ENCODE data around the gene PCSK4. TPM values are rescaled to one million over a fixed set of nuclear protein-coding genes. Genes with fewer than 3 reads are reported as not detected.

Gene PCSK4
- total RNA-seq, 6 experiments from 2014 or later, result 0.34 to 1.2 (median 0.98) TPM

- Mint-ChIP-seq H3K4me1 (ENCODE audit: low read depth) (peaks cover 6% of the 10 kb centered on the region; the same call in 1 of the 2 replicates), H3K36me3 (ENCODE audit: low read depth) (0 out of 2 replicates have a peak, but pooled peaks cover 3% of the 10 kb centered on the region), H3K4me3 (no peak overlapping the region), H3K27ac (no peak overlapping the region), H3K9me3 (no peaks in the 10 kb centered on the region), H3K27me3 (ENCODE audit: insufficient read depth) (peaks cover 11% of the 10 kb centered on the region)
- no peak for TF ChIP-seq CTCF (IDR thresholded peaks at IDR 0.05)
- DNase-seq, result no peak
Observed at GRCh38 chr19:1433119-1434039, 56.8 kb downstream of the PCSK4 start.

- no peak overlapping the region for H3K27ac Mint-ChIP-seq
- no peaks in the 10 kb centered on the region for H3K4me1 Mint-ChIP-seq (ENCODE audit: low read depth)
- H3K36me3 Mint-ChIP-seq (ENCODE audit: low read depth), result no peaks in the 10 kb centered on the region
- no peak for DNase-seq
- H3K27me3 Mint-ChIP-seq (ENCODE audit: insufficient read depth), result peaks cover 4% of the 10 kb centered on the region; the same call in 1 of the 2 replicates
- no peaks in the 10 kb centered on the region for H3K9me3 Mint-ChIP-seq
- H3K4me3 Mint-ChIP-seq, result no peak overlapping the region
- no peak for TF ChIP-seq CTCF (IDR thresholded peaks at IDR 0.05)
Observed at GRCh38 chr19:1432507-1432887, 57.7 kb downstream of the PCSK4 start.

GRCh38 chr19:1431759-1432506, 58.2 kb downstream of the PCSK4 start:
- H3K27me3 Mint-ChIP-seq (ENCODE audit: insufficient read depth), result peaks cover 4% of the 10 kb centered on the region; the same call in 1 of the 2 replicates
- H3K4me3 Mint-ChIP-seq, result no peak overlapping the region
- H3K27ac Mint-ChIP-seq, result no peak overlapping the region
- no peaks in the 10 kb centered on the region for H3K36me3 Mint-ChIP-seq (ENCODE audit: low read depth)
- DNase-seq, result no peak
- TF ChIP-seq CTCF (IDR thresholded peaks at IDR 0.05), result no peak
- no peaks in the 10 kb centered on the region for H3K9me3 Mint-ChIP-seq
- H3K4me1 Mint-ChIP-seq (ENCODE audit: low read depth), result no peaks in the 10 kb centered on the region

Other genes starting within 250 kb of the PCSK4 start
- 100 to 1,000 TPM; 190 to 243 (median 217) TPM for gene ATP5F1D, start 248.6 kb downstream of the PCSK4 start, total RNA-seq (2021; fragmentation: NEBNext Ultra II Directional; extraction: Animal tissue kit (Norgen Biotek cat#: 25700))
- gene MIDN, start 241.8 kb downstream of the PCSK4 start, total RNA-seq (2021; fragmentation: NEBNext Ultra II Directional; extraction: Animal tissue kit (Norgen Biotek cat#: 25700)), result 10 to 100 TPM; 58.4 to 73.3 (median 67.4) TPM
- gene CIRBP, start 221.0 kb downstream of the PCSK4 start, total RNA-seq (2021; fragmentation: NEBNext Ultra II Directional; extraction: Animal tissue kit (Norgen Biotek cat#: 25700)), result 100 to 1,000 TPM; 160 to 243 (median 190) TPM
- 10 to 100 TPM; 54.2 to 77.6 (median 63.8) TPM for gene FAM174C, start 214.8 kb downstream of the PCSK4 start, total RNA-seq (2021; fragmentation: NEBNext Ultra II Directional; extraction: Animal tissue kit (Norgen Biotek cat#: 25700))
- gene EFNA2, start 204.5 kb downstream of the PCSK4 start, total RNA-seq (2021; fragmentation: NEBNext Ultra II Directional; extraction: Animal tissue kit (Norgen Biotek cat#: 25700)), result not detected
- 100 to 1,000 TPM in 2 of 6 experiments, 10 to 100 TPM in 4; 91.9 to 105 (median 97.6) TPM for gene NDUFS7, start 106.4 kb downstream of the PCSK4 start, total RNA-seq (2021; fragmentation: NEBNext Ultra II Directional; extraction: Animal tissue kit (Norgen Biotek cat#: 25700))
- 10 to 100 TPM; 55.2 to 71.3 (median 67.7) TPM for gene GAMT, start 88.8 kb downstream of the PCSK4 start, total RNA-seq (2021; fragmentation: NEBNext Ultra II Directional; extraction: Animal tissue kit (Norgen Biotek cat#: 25700))
- 100 to 1,000 TPM in 4 of 6 experiments, 10 to 100 TPM in 2; 87.2 to 109 (median 103) TPM for gene DAZAP1, start 82.8 kb downstream of the PCSK4 start, total RNA-seq (2021; fragmentation: NEBNext Ultra II Directional; extraction: Animal tissue kit (Norgen Biotek cat#: 25700))
- 1,000 to 10,000 TPM; 1,047 to 1,358 (median 1,277) TPM for gene RPS15, start 52.0 kb downstream of the PCSK4 start, total RNA-seq (2021; fragmentation: NEBNext Ultra II Directional; extraction: Animal tissue kit (Norgen Biotek cat#: 25700))
- gene APC2, start 40.2 kb downstream of the PCSK4 start, total RNA-seq (2021; fragmentation: NEBNext Ultra II Directional; extraction: Animal tissue kit (Norgen Biotek cat#: 25700)), result under 1 TPM; 0.18 to 0.47 (median 0.32) TPM
- 10 to 100 TPM; 26.7 to 34.8 (median 29.6) TPM for gene C19orf25, start 11.1 kb downstream of the PCSK4 start, total RNA-seq (2021; fragmentation: NEBNext Ultra II Directional; extraction: Animal tissue kit (Norgen Biotek cat#: 25700))
- gene REEP6, start 831 bp upstream of the PCSK4 start, total RNA-seq (2021; fragmentation: NEBNext Ultra II Directional; extraction: Animal tissue kit (Norgen Biotek cat#: 25700)), result 1 to 10 TPM; 1.7 to 4.6 (median 2.1) TPM
- 10 to 100 TPM; 14.9 to 20.5 (median 16.2) TPM for gene ADAMTSL5, start 22.7 kb upstream of the PCSK4 start, total RNA-seq (2021; fragmentation: NEBNext Ultra II Directional; extraction: Animal tissue kit (Norgen Biotek cat#: 25700))
- gene PLK5, start 33.7 kb upstream of the PCSK4 start, total RNA-seq (2021; fragmentation: NEBNext Ultra II Directional; extraction: Animal tissue kit (Norgen Biotek cat#: 25700)), result 1 to 10 TPM in 1 of 6 experiments, under 1 TPM in 5; 0.26 to 1.3 (median 0.70) TPM
- 10 to 100 TPM; 28.6 to 36.7 (median 31.4) TPM for gene MEX3D, start 78.0 kb upstream of the PCSK4 start, total RNA-seq (2021; fragmentation: NEBNext Ultra II Directional; extraction: Animal tissue kit (Norgen Biotek cat#: 25700))
- 100 to 1,000 TPM in 1 of 6 experiments, 10 to 100 TPM in 5; 75.6 to 104 (median 85.7) TPM for gene MBD3, start 102.5 kb upstream of the PCSK4 start, total RNA-seq (2021; fragmentation: NEBNext Ultra II Directional; extraction: Animal tissue kit (Norgen Biotek cat#: 25700))
- gene UQCR11, start 115.1 kb upstream of the PCSK4 start, total RNA-seq (2021; fragmentation: NEBNext Ultra II Directional; extraction: Animal tissue kit (Norgen Biotek cat#: 25700)), result 100 to 1,000 TPM; 178 to 319 (median 252) TPM
- 100 to 1,000 TPM in 1 of 6 experiments, 10 to 100 TPM in 5; 74.9 to 102 (median 82.0) TPM for gene TCF3, start 162.3 kb upstream of the PCSK4 start, total RNA-seq (2021; fragmentation: NEBNext Ultra II Directional; extraction: Animal tissue kit (Norgen Biotek cat#: 25700))